Upper lobe of right lung (tissue), 1 donor: ENCODE measurements around the gene ELAVL1. TPM values are rescaled to one million over a fixed set of nuclear protein-coding genes. Genes with fewer than 3 reads are reported as not detected.

Experiments used
- ATAC-seq: fragments of 200-7000 bp; cut with Tn5 transposase; one replicate; pipeline ENCODE4 v1.9.1; 2020; ENCODE audit warnings: mild to moderate bottlenecking, moderate library complexity
- DNase-seq: peaks from one replicate; pipeline ENCODE4 v3.0.0-alpha.2; 2020
- H3K27ac ChIP-seq: fragments of 200-600 bp; one replicate; pipeline ENCODE4 v1.8.0; 2022
- H3K27me3 ChIP-seq: fragments of 200-600 bp; one replicate; pipeline ENCODE4 v1.8.0; 2022; ENCODE audit warnings: mild to moderate bottlenecking
- H3K36me3 ChIP-seq: fragments of 200-600 bp; one replicate; pipeline ENCODE4 v1.8.0; 2022
- H3K4me1 ChIP-seq: fragments of 200-600 bp; one replicate; pipeline ENCODE4 v1.8.0; 2022
- H3K4me3 ChIP-seq: fragments of 200-600 bp; one replicate; pipeline ENCODE4 v1.8.0; 2022; ENCODE audit warnings: mild to moderate bottlenecking
- H3K9me3 ChIP-seq: fragments of 200-600 bp; one replicate; pipeline ENCODE4 v1.8.0; 2022
- CTCF ChIP-seq: fragments of 200-600 bp; IDR thresholded peaks from one replicate; pipeline ENCODE4 v1.8.0; 2022; ENCODE audit warnings: antibody characterized with exemption
- intact Hi-C: fragments of 100-400 bp; cut with DNase I; formaldehyde crosslinking; loops from one replicate; pipeline ENCODE4 v1.11.0; 2022
- total RNA-seq: library from RNA; stranded (reverse); fragmentation: NEBNext Ultra II Directional; extraction: Animal tissue kit (Norgen Biotek cat#: 25700); gene quantifications from one replicate; pipeline ENCODE4 v1.2.1, GENCODE V29; 2021
- donor health status: DM: no; HTN: yes; CAD: no; lungs with severe emphysema.

The ELAVL1 gene
- total RNA-seq, 1 donor from 2014 or later: 65.9 TPM

- H3K9me3 ChIP-seq: no peaks in the 10 kb centered on the region
- no peaks in the 10 kb centered on the region for H3K27me3 ChIP-seq
- no peak overlapping the region for H3K4me3 ChIP-seq
- DNase-seq (no peak), ATAC-seq (no peak)
- no peaks in the 10 kb centered on the region for H3K36me3 ChIP-seq
- intact Hi-C loops: no loop called here
- H3K27ac ChIP-seq: no peak overlapping the region
- no peak for TF ChIP-seq CTCF
- no peaks in the 10 kb centered on the region for H3K4me1 ChIP-seq
These were observed 17.9 kb upstream of the ELAVL1 start for GRCh38 chr19:8023371-8023770.

- Histone ChIP-seq H3K36me3 (no peaks in the 10 kb centered on the region), H3K27me3 (no peaks in the 10 kb centered on the region), H3K9me3 (no peaks in the 10 kb centered on the region), H3K4me1 (no peaks in the 10 kb centered on the region), H3K27ac (no peak overlapping the region), H3K4me3 (no peak overlapping the region)
- intact Hi-C loops: no loop called here
- TF ChIP-seq CTCF: no peak
- ATAC-seq: peak; percentile 89
- peak; percentile 81 for DNase-seq
These were observed 16.8 kb upstream of the ELAVL1 start for GRCh38 chr19:8022275-8022674.

- DNase-seq: no peak
- H3K4me1 ChIP-seq: no peaks in the 10 kb centered on the region
- ATAC-seq: no peak
- no peaks in the 10 kb centered on the region for H3K27me3 ChIP-seq
- no peaks in the 10 kb centered on the region for H3K36me3 ChIP-seq
- no peak overlapping the region for H3K4me3 ChIP-seq
- H3K27ac ChIP-seq: no peak overlapping the region
- no peaks in the 10 kb centered on the region for H3K9me3 ChIP-seq
- TF ChIP-seq CTCF: no peak
- intact Hi-C loops: no loop called here
These were observed 15.9 kb upstream of the ELAVL1 start for GRCh38 chr19:8021374-8021773.

GRCh38 chr19:8020681-8021080 lies 15.2 kb upstream of the ELAVL1 start:
- Histone ChIP-seq H3K36me3 (no peaks in the 10 kb centered on the region), H3K4me3 (no peak overlapping the region), H3K4me1 (no peaks in the 10 kb centered on the region), H3K9me3 (no peaks in the 10 kb centered on the region), H3K27ac (no peak overlapping the region), H3K27me3 (no peaks in the 10 kb centered on the region)
- DNase-seq (no peak), ATAC-seq (no peak)
- TF ChIP-seq CTCF: no peak
- intact Hi-C loops: no loop called here

- TF ChIP-seq CTCF: peak; percentile 32
These were observed 12.4 kb upstream of the ELAVL1 start for GRCh38 chr19:8017808-8018207.

More at GRCh38 chr19:8017808-8018207, 12.4 kb upstream of the ELAVL1 start:
- H3K4me1 ChIP-seq: no peaks in the 10 kb centered on the region
- no peaks in the 10 kb centered on the region for H3K27me3 ChIP-seq
- no peaks in the 10 kb centered on the region for H3K9me3 ChIP-seq
- H3K27ac ChIP-seq: no peak overlapping the region
- no peak overlapping the region for H3K4me3 ChIP-seq
- DNase-seq (no peak), ATAC-seq (peak; percentile 85)
- H3K36me3 ChIP-seq: no peaks in the 10 kb centered on the region
- intact Hi-C loops: no loop called here
